Measurements from ENCODE around the gene C1QTNF9B. TPM values are rescaled to one million over a fixed set of nuclear protein-coding genes. Genes with fewer than 3 reads are reported as not detected.
"Not testable (repeated sequence)": the region's sequence is repeated elsewhere in the genome, so short reads cannot be mapped to it uniquely, and the experiment has no call there.

Gene C1QTNF9B
- total RNA-seq, 1 experiment from 2014 or later, result not detected

DNA sequence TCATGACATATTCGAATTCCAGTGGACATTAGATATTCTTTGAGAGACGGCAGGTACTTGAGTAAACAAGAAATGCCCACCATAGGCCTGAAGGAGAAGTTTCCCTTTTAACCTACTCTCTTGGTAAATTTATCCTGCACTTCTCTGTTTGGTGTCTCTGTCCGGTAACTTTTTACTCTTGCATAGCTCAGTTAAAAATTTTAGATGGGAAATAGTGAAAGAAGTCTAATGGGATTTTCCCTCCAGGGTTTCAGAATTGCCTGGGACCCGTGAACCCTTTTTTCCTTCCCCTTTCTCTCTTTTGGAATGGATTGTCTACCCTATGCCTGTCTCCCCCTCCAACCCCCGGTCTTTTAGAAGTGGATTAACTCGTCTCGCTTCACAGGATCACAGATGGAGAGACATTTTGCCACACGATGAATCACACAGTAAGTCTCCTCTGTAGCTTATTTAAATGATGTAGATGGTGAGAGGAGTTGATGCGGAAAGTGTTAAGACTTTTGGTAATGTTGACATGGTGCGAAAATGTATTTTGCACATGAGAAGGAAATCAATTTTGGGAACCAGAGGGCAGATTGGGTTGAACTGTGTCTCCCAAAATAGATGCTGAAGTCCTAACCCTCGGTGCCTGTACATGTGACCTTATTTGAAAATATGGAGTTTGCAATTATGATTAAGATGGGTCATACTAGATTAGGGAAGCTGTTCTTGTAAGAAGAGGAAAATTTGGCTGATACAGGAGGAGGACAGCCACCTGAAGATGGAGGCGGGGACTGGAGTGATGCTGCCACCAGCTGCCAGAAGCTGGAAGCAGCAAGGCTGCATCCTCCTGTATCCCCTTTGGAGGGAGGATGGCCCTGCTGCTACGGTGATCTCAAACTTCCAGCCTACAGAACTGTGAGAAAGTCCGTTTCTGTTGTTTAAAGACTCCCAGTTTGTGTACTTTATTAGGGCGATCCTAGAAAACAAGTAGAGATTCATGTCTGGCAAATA, 7.4 kb downstream of the C1QTNF9B start:
- peak overlapping the region; percentile 93 for H3K4me2 ChIP-seq (ENCODE audit: low read length)
- CTCF ChIA-PET, result interaction anchor here (0.6 to 1.2 kb wide), 6 partner anchors 70 to 317 kb away, joined by 3 to 6 read pairs (median 3); no protein-coding TSS in a partner anchor
- DNase-seq (peak; percentile 21), ATAC-seq (peak; percentile 53)
- peak overlapping the region; percentile 91 for H3K9ac ChIP-seq (ENCODE audit: low read length)
- peak overlapping the region; percentile 90 for H3K4me3 ChIP-seq (ENCODE audit: low read length)
- peaks cover 22% of the 10 kb centered on the region for H3K79me2 ChIP-seq (ENCODE audit: low read length)
- TF ChIP-seq, protein P1, sequence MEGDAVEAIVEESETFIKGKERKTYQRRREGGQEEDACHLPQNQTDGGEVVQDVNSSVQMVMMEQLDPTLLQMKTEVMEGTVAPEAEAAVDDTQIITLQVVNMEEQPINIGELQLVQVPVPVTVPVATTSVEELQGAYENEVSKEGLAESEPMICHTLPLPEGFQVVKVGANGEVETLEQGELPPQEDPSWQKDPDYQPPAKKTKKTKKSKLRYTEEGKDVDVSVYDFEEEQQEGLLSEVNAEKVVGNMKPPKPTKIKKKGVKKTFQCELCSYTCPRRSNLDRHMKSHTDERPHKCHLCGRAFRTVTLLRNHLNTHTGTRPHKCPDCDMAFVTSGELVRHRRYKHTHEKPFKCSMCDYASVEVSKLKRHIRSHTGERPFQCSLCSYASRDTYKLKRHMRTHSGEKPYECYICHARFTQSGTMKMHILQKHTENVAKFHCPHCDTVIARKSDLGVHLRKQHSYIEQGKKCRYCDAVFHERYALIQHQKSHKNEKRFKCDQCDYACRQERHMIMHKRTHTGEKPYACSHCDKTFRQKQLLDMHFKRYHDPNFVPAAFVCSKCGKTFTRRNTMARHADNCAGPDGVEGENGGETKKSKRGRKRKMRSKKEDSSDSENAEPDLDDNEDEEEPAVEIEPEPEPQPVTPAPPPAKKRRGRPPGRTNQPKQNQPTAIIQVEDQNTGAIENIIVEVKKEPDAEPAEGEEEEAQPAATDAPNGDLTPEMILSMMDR (conservative IDR thresholded peaks at IDR 0.05; ENCODE audit: low read depth, low read length), result peak; percentile 63
- no peak for TF ChIP-seq EZH2 (IDR thresholded peaks at IDR 0.05; ENCODE audit: low read length, unreplicated experiment)
- no peaks in the 10 kb centered on the region for H3F3A ChIP-seq (ENCODE audit: low read length, unreplicated experiment)
- no peaks in the 10 kb centered on the region for H4K20me1 ChIP-seq (ENCODE audit: low read length)
- H3K9me3 ChIP-seq (ENCODE audit: low read length), result no peaks in the 10 kb centered on the region
- H2AFZ ChIP-seq (ENCODE audit: low read length), result peak overlapping the region; percentile 93
- H3K27me3 ChIP-seq (ENCODE audit: low read length), result no peaks in the 10 kb centered on the region
- no peaks in the 10 kb centered on the region; the same call in 1 of the 2 replicates for H3K4me1 ChIP-seq (ENCODE audit: insufficient read depth, low read length)
- POLR2A ChIA-PET (ENCODE audit: unreplicated experiment), result interaction anchor here (0.6 kb wide), 1 partner anchor 89 kb away, joined by 3 read pairs; no protein-coding TSS in a partner anchor
- intact Hi-C loops (cut with micrococcal nuclease), result loop anchor here (5.0 kb wide), 2 partner anchors 308 to 423 kb away; no protein-coding TSS in a partner anchor
- no peaks in the 10 kb centered on the region for H3K9me2 ChIP-seq (replicated peaks; ENCODE audit: low read length)
- 0 out of 2 replicates have a peak, but pooled peaks cover 2% of the 10 kb centered on the region for H3K36me3 ChIP-seq (ENCODE audit: low read depth, low read length)
- no peak overlapping the region for H3K27ac ChIP-seq (ENCODE audit: low read length)
- TSS peak; percentile 46 for BruUV-seq (replicated peaks)

- Histone ChIP-seq H3K9ac (ENCODE audit: low read length) (peak within 1 kb of the TSS; percentile 91), H3F3A (ENCODE audit: low read length, unreplicated experiment) (no peaks in the 10 kb centered on the region), H3K27me3 (ENCODE audit: low read length) (no peaks in the 10 kb centered on the region), H3K9me2 (replicated peaks; ENCODE audit: low read length) (no peaks in the 10 kb centered on the region), H3K36me3 (ENCODE audit: low read depth, low read length) (peaks cover 5% of the 10 kb centered on the region; the same call in 1 of the 2 replicates), H3K27ac (ENCODE audit: low read length) (peak within 1 kb of the TSS; percentile 69), H3K79me2 (ENCODE audit: low read length) (peaks cover 22% of the 10 kb centered on the region), H4K20me1 (ENCODE audit: low read length) (no peaks in the 10 kb centered on the region), H2AFZ (ENCODE audit: low read length) (peak within 1 kb of the TSS; percentile 93), H3K9me3 (ENCODE audit: low read length) (no peaks in the 10 kb centered on the region), H3K4me2 (ENCODE audit: low read length) (peak within 1 kb of the TSS; percentile 93), H3K4me3 (ENCODE audit: low read length) (peak within 1 kb of the TSS; percentile 90), H3K4me1 (ENCODE audit: insufficient read depth, low read length) (no peaks in the 10 kb centered on the region; the same call in 1 of the 2 replicates)
- intact Hi-C loops (cut with micrococcal nuclease), result loop anchor here (5.0 kb wide), 2 partner anchors 307 to 422 kb away; no protein-coding TSS in a partner anchor
- TF ChIP-seq EZH2phosphoT487 (IDR thresholded peaks at IDR 0.05; ENCODE audit: borderline replicate concordance, low read length), result no peak
- TF ChIP-seq, protein P1 (conservative IDR thresholded peaks at IDR 0.05; ENCODE audit: low read depth, low read length), result peak; percentile 77
- ChIA-PET CTCF (interaction anchor here (0.6 to 1.2 kb wide), 6 partner anchors 24 to 316 kb away, joined by 3 to 6 read pairs (median 3); no protein-coding TSS in a partner anchor), POLR2A (ENCODE audit: unreplicated experiment) (interaction anchor here (0.6 to 0.7 kb wide), 3 partner anchors 77 to 380 kb away, joined by 3 to 5 read pairs (median 3); no protein-coding TSS in a partner anchor)
- DNase-seq, result peak; percentile 94
- BruUV-seq (replicated peaks), result no TSS peak
- peak; percentile 89 for ATAC-seq
These were observed 8.4 kb downstream of the C1QTNF9B start, which contains the start of gene MIPEP for GRCh38 chr13:23888658-23889614. Gene MIPEP (minus strand): TSS chr13:23889400. CDS start chr13:23889320, 80 bp downstream.

DNA sequence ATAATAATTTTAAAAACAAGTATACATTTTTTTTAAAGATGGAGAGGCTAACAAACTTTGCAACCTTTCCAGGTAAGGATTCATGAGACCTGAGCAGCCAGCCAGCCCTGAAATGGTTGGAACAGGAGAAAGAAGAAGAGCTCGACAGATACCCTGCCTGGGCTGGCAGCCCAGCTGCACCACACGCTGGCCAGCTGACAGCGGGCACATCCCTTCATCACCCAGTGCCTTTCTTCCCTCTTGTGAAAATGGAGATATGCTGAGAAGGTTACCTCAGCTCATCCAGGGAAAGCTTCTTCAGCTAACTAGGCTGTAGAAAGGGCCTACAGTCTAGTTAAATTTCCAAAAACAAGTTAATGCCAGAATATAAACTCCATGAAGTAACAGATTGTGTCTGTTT, 12.9 kb downstream of the C1QTNF9B start:
- ATAC-seq; H3K4me2 ChIP-seq (ENCODE audit: low read length); BruUV-seq (replicated peaks); H2AFZ ChIP-seq (ENCODE audit: low read length); H3K4me1 ChIP-seq (ENCODE audit: insufficient read depth, low read length); H3K9me3 ChIP-seq (ENCODE audit: low read length); H3K27me3 ChIP-seq (ENCODE audit: low read length); H3K27ac ChIP-seq (ENCODE audit: low read length); H3K9me2 ChIP-seq (replicated peaks; ENCODE audit: low read length); POLR2A ChIA-PET (ENCODE audit: unreplicated experiment); CTCF ChIA-PET; intact Hi-C loops (cut with micrococcal nuclease); H3F3A ChIP-seq (ENCODE audit: low read length, unreplicated experiment); H3K4me3 ChIP-seq (ENCODE audit: low read length); DNase-seq; H4K20me1 ChIP-seq (ENCODE audit: low read length); H3K9ac ChIP-seq (ENCODE audit: low read length): not testable (repeated sequence)
- Histone ChIP-seq H3K36me3 (ENCODE audit: low read depth, low read length) (peaks cover 11% of the 10 kb centered on the region), H3K79me2 (ENCODE audit: low read length) (peaks cover 22% of the 10 kb centered on the region)

Measured in PC-3 (cell line).